Retinal pigment epithelial cell (primary cell): ENCODE measurements around the gene PAK1.

Experiments used
- DNase-seq: peaks from one replicate; pipeline ENCODE4 v3.0.0-alpha.2; 2010; ENCODE audit warnings: low read depth
- H3K4me3 ChIP-seq: 2 replicates; pipeline ENCODE4 v1.5.1; 2011; ENCODE audit warnings: mild to moderate bottlenecking, low read length, control low read depth, moderate library complexity
- CTCF ChIP-seq: conservative IDR thresholded peaks from 2 replicates; pipeline ENCODE4 v1.5.1; 2011; ENCODE audit warnings: low read depth, low read length, control low read depth, inconsistent platforms

Gene PAK1

GRCh38 chr11:77424644-77425043, 49.2 kb downstream of the PAK1 start:
- no peak for DNase-seq
- TF ChIP-seq CTCF: no peak
- no peak overlapping the region for H3K4me3 ChIP-seq

- no peak overlapping the region for H3K4me3 ChIP-seq
- DNase-seq: no peak
- no peak for TF ChIP-seq CTCF
Observed at GRCh38 chr11:77423624-77424023, 50.3 kb downstream of the PAK1 start.

DNA sequence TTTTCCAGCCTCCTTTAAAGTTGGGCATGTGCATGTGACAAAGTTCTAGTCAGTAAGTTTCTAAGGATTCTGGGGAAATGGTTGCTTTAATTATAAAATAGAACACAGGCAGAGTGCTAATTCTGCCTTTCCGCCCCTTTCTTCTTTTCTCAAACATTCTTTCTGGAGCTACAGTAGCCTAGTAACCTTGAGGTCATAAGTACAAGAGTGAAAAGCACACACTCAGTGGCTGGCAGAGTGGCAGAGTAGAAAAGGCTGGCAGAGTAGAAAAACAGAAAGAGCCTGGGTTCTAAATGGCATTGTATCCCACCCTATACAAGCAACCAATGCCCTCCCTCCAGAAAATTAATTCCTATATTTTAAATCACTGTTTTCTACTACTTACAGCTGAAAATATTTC, 51.2 kb downstream of the PAK1 start:
- no peak for TF ChIP-seq CTCF
- no peak overlapping the region for H3K4me3 ChIP-seq
- DNase-seq: no peak

DNA sequence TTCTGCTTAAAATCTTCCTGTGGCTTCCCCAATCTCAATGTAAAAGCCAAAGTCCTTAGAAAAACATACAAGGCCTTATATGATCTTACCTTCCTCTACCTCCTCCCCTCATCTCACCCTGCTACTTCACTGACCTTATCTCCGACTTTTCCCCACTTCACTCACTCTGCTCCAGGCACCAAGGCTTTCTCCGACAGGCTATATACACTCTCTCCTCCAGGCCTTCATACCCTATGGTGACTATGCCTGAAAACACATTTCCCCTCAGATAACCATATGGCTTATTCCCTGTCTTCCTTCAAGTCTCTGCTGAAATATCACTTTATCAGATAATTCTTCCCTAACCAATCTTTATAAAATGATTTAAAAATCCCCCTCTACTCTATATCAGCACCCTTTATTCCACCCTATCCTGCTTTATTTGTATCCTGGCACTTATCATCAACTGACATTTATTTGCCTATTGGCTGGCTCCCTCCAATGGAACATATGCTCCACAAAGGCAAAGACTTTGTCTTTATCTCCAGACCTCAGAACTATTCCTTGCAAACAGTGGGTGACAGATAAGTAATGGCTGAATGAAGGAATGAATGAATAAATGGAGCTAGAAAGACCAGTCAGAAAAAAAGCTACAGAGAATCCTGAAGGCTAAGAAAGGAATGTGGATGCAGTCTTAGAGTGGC, 52.7 kb downstream of the PAK1 start:
- H3K4me3 ChIP-seq: no peak overlapping the region
- no peak for TF ChIP-seq CTCF
- no peak for DNase-seq

- no peak overlapping the region for H3K4me3 ChIP-seq
- TF ChIP-seq CTCF: no peak
- no peak for DNase-seq
Observed at GRCh38 chr11:77418971-77419597, 54.8 kb downstream of the PAK1 start.

GRCh38 chr11:77418155-77418970, 55.5 kb downstream of the PAK1 start:
- H3K4me3 ChIP-seq: no peak overlapping the region
- no peak for TF ChIP-seq CTCF
- no peak for DNase-seq

DNA sequence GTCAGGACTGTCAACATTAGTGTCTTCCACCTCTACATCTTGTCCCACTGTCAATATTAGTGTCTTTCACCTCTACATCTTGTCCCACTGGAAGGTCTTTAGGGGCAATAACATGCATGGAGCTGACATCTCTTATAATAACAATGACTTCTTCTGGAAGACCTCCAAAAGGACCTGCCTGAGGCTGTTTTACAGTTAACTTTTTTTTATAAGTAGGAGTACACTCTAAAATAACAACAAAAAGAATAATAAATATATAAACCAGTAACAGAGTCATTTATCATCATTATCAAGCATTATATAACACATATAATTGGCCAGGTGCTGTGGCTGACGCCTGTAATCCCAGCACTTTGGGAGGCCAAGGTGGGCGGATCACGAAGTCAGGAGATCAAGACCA, 57.5 kb downstream of the PAK1 start:
- no peak for TF ChIP-seq CTCF
- H3K4me3 ChIP-seq: no peak overlapping the region
- DNase-seq: no peak
